HCT116 (cell line): ENCODE data around the gene NT5DC2. TPM values are rescaled to one million over a fixed set of nuclear protein-coding genes. Genes with fewer than 3 reads are reported as not detected.

Source experiments
- ATAC-seq: fragments of 200-7000 bp; cut with Tn5 transposase; 2 replicates; pipeline ENCODE4 v1.9.1; 2020; ENCODE audit warnings: mild to moderate bottlenecking, moderate library complexity
- BruUV-seq: library from RNA; stranded (reverse); fragments of 400-500 nt; replicated peaks from 2 replicates; lab custom pipeline; 2021; lab: Mats Ljungman, UMichigan
- CTCF ChIA-PET: fragments of 300-600 bp; sonication (Branson Sonifier 250); formaldehyde crosslinking; loops from one replicate; lab custom pipeline; 2021; ENCODE audit warnings: antibody characterized with exemption; lab: Charles Lee
- POLR2A ChIA-PET: fragments of 300-600, 350-600 bp; sonication (Branson Sonifier 250); formaldehyde crosslinking; loops from one replicate; lab custom pipeline; 2021; ENCODE audit warnings: antibody characterized with exemption; lab: Charles Lee
- RAD21 ChIA-PET, 2 experiments: fragments of 300-600 bp; sonication (Branson Sonifier 250); formaldehyde crosslinking; loops; one replicate each; lab custom pipeline; 2023; ENCODE audit warnings: low total read pairs in 2 of 2; ENCODE audit not compliant: uncharacterized antibody in 2 of 2, unreplicated experiment in 2 of 2, low non-redundant PET in 1 of 2; lab: Charles Lee
- DNase-seq: peaks from one replicate; pipeline ENCODE4 v3.0.0-alpha.2; 2010; ENCODE audit warnings: low read depth, low spot score
- H2AFZ ChIP-seq: fragments of 200-600 bp; shearing (Covaris generic), sonication (generic); 2 replicates; pipeline ENCODE4 v1.6.1; 2017; ENCODE audit warnings: low read depth, mixed run types, mixed read lengths, antibody characterized with exemption, low read length; ENCODE audit not compliant: poor library complexity, severe bottlenecking
- H3K27ac ChIP-seq: 2 replicates; pipeline ENCODE4 v1.5.1; 2012; ENCODE audit warnings: low read depth, low read length
- H3K27me3 ChIP-seq: fragments of 200-600 bp; sonication (generic); 2 replicates; pipeline ENCODE4 v1.6.1; 2016; ENCODE audit warnings: mixed run types, low read length, mixed read lengths; ENCODE audit not compliant: insufficient read depth
- H3K36me3 ChIP-seq, 2 experiments: fragments of 200-500 bp in 1 of 2; fragments of 200-600 bp in 1 of 2; sonication (Bioruptor generic) in 1 of 2; sonication (generic) in 1 of 2; 2 replicates each; pipeline versions ENCODE4 v1.5.1 to v1.6.1; 2014 to 2016; ENCODE audit warnings: low read length in 2 of 2, inconsistent platforms in 1 of 2, mixed read lengths in 1 of 2, mixed run types in 1 of 2; ENCODE audit not compliant: insufficient read depth in 2 of 2, control insufficient read depth in 1 of 2
- H3K4me1 ChIP-seq, 2 experiments: fragments of 200-600 bp in 1 of 2; sonication (generic) in 1 of 2; 2 replicates each; pipeline versions ENCODE4 v1.5.1 to v1.6.1; 2012 to 2017; ENCODE audit warnings: low read length in 2 of 2, inconsistent platforms in 1 of 2, mild to moderate bottlenecking in 1 of 2, mixed read lengths in 1 of 2, mixed run types in 1 of 2, moderate library complexity in 1 of 2; ENCODE audit not compliant: insufficient read depth in 2 of 2, control insufficient read depth in 1 of 2
- H3K4me2 ChIP-seq: fragments of 200-600 bp; sonication (generic); 2 replicates; pipeline ENCODE4 v1.6.1; 2017; ENCODE audit warnings: mixed run types, low read length, mixed read lengths
- H3K4me3 ChIP-seq, 2 experiments: fragments of 200-600 bp in 1 of 2; sonication (generic) in 1 of 2; replicated peaks in 1 of 2; 2 replicates each; pipeline ENCODE4 v1.5.1; 2011 to 2016; ENCODE audit warnings: low read length in 2 of 2, control low read depth in 1 of 2, low read depth in 1 of 2, mild to moderate bottlenecking in 1 of 2, mixed read lengths in 1 of 2, mixed run types in 1 of 2
- H3K79me2 ChIP-seq: fragments of 200-600 bp; sonication (generic); 2 replicates; pipeline ENCODE4 v1.6.1; 2017; ENCODE audit warnings: mild to moderate bottlenecking, mixed run types, low read length, moderate library complexity, mixed read lengths; ENCODE audit not compliant: insufficient read depth
- H3K9ac ChIP-seq: fragments of 200-600 bp; sonication (generic); 2 replicates; pipeline ENCODE4 v1.6.1; 2016; ENCODE audit warnings: low read length, mixed read lengths
- H3K9me2 ChIP-seq: fragments of 200-600 bp; sonication (generic), shearing (Covaris generic); 2 replicates; pipeline ENCODE4 v1.6.1; 2017; ENCODE audit warnings: mixed run types, mild to moderate bottlenecking, moderate library complexity; ENCODE audit not compliant: insufficient read depth
- H3K9me3 ChIP-seq, 2 experiments: fragments of 200-500 bp in 1 of 2; fragments of 200-600 bp in 1 of 2; sonication (Bioruptor generic) in 1 of 2; sonication (generic) in 1 of 2; 2 replicates each; pipeline ENCODE4 v1.6.1; 2014 to 2017; ENCODE audit warnings: low read length in 2 of 2, mixed read lengths in 2 of 2, inconsistent platforms in 1 of 2, low read depth in 1 of 2, mild to moderate bottlenecking in 1 of 2, mixed run types in 1 of 2, moderate library complexity in 1 of 2; ENCODE audit not compliant: control insufficient read depth in 1 of 2, insufficient read depth in 1 of 2
- H4K20me1 ChIP-seq: fragments of 200-600 bp; sonication (generic), shearing (Covaris generic); 2 replicates; pipeline ENCODE4 v1.6.1; 2017; ENCODE audit warnings: mixed run types, mild to moderate bottlenecking, moderate library complexity; ENCODE audit not compliant: insufficient read depth
- CBX3 ChIP-seq: IDR thresholded peaks from 2 replicates; pipeline ENCODE4 v1.6.1; 2012; ENCODE audit warnings: low read depth
- EGR1 ChIP-seq: IDR thresholded peaks from 2 replicates; pipeline ENCODE4 v1.6.1; 2012; ENCODE audit warnings: low read depth
- EZH2phosphoT487 ChIP-seq: fragments of 200-600 bp; IDR thresholded peaks from 2 replicates; pipeline ENCODE4 v1.6.1; 2018; ENCODE audit warnings: antibody characterized with exemption, borderline replicate concordance
- FOSL1 ChIP-seq: IDR thresholded peaks from 2 replicates; pipeline ENCODE4 v1.6.1; 2012; ENCODE audit warnings: low read depth
- JUND ChIP-seq: IDR thresholded peaks from 2 replicates; pipeline ENCODE4 v1.6.1; 2012
- POLR2A ChIP-seq: IDR thresholded peaks from 2 replicates; pipeline ENCODE4 v1.7.0; 2011; ENCODE audit warnings: borderline replicate concordance; ENCODE audit not compliant: insufficient read depth, insufficient read length; ENCODE audit errors: extremely low read depth
- RAD21 ChIP-seq: IDR thresholded peaks from 2 replicates; pipeline ENCODE4 v1.6.1; 2012; ENCODE audit warnings: low read depth, mild to moderate bottlenecking
- SIN3A ChIP-seq: IDR thresholded peaks from 2 replicates; pipeline ENCODE4 v1.6.1; 2012; ENCODE audit warnings: low read depth
- SRF ChIP-seq: IDR thresholded peaks from 2 replicates; pipeline ENCODE4 v1.6.1; 2012; ENCODE audit warnings: low read depth
- TCF7L2 ChIP-seq: IDR thresholded peaks from 2 replicates; pipeline ENCODE4 v1.7.0; 2011; ENCODE audit warnings: borderline replicate concordance, inconsistent platforms; ENCODE audit not compliant: insufficient read depth, insufficient read length; ENCODE audit errors: extremely low read depth
- ZFX ChIP-seq: fragments of 450-650 bp; IDR thresholded peaks from 2 replicates; pipeline ENCODE4 v1.6.1; 2017
- intact Hi-C: fragments of 100-400 bp; cut with micrococcal nuclease; formaldehyde crosslinking; loops from 2 replicates; pipeline ENCODE4 v1.10.0; 2022
- total RNA-seq: library from RNA; stranded (reverse); gene quantifications from one replicate; pipeline ENCODE4 v1.2.1, GENCODE V29; 2021; ENCODE audit not compliant: unreplicated experiment

Gene NT5DC2
- total RNA-seq, 1 experiment from 2014 or later = 125 TPM

DNA sequence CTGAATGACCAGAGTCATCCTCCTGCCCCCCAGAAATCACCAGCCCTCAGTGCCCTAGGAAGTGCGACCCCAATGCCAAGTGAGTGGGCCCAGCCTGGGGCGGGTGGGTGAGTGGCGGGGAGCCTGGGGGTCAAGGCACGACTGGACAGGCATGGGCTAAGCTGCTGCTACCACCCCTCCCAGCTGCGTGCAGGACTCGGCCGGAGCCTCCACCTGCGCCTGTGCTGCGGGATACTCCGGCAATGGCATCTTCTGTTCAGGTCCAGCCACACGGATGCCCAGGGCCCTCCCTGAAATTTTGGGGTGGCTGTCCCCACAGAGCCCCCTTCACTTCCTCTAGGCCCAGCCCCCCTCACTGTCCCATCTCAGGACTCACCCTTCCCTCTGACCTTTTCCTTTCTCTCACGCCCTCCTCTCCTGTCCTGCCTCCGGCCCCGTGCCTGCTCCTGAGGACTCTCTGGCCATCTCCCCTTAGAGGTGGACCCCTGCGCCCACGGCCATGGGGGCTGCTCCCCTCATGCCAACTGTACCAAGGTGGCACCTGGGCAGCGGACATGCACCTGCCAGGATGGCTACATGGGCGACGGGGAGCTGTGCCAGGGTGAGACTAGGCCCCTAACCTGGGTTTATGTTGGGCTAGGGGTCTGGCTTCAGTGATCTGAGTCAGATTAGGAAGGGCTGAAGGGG, 17.0 kb downstream of the NT5DC2 start (continued):
- TF ChIP-seq EGR1 (no peak), RAD21 (no peak), ZFX (no peak), EZH2phosphoT487 (no peak)

DNA sequence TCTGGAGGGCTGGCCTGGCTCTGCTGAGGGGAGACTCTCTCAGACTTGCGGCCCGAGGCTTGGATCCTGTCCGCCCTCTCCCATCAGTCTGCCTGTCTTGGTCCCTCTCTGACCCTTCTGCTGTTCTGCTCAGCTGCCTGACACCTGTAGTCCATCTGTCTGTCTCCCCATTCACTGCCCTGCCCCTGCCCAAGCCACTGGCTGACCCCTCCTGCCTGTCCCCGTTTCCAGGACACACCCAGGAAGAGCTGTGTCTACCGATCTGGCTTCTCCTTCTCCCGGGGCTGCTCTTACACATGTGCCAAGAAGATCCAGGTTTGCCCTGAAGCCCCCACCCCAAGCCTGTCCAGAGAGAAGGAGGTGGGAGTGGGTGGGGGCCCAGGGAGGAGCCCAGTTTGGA, 18.5 kb downstream of the NT5DC2 start:
- H2AFZ ChIP-seq = no peak overlapping the region
- no peaks in the 10 kb centered on the region for H4K20me1 ChIP-seq
- H3K4me1 ChIP-seq = peaks cover 0 to 3% of the 10 kb centered on the region in 2 experiments; a peak in 1 of 4 replicates
- BruUV-seq = no TSS peak
- no peak overlapping the region for H3K4me3 ChIP-seq
- H3K27ac ChIP-seq = no peak overlapping the region
- H3K9me3 ChIP-seq = no peaks in the 10 kb centered on the region
- H3K9me2 ChIP-seq = no peaks in the 10 kb centered on the region
- H3K9ac ChIP-seq = no peak overlapping the region
- H3K4me2 ChIP-seq = no peak overlapping the region
- ChIA-PET POLR2A (no interaction called here), RAD21 (no interaction called here), CTCF (no interaction called here)
- H3K36me3 ChIP-seq = no peaks in the 10 kb centered on the region
- TF ChIP-seq SRF (no peak), CBX3 (no peak), JUND (no peak), FOSL1 (no peak), SIN3A (no peak), TCF7L2 (no peak), POLR2A (no peak), EGR1 (no peak), EZH2phosphoT487 (no peak), RAD21 (no peak)
- DNase-seq = no peak
- intact Hi-C loops = no loop called here
- H3K79me2 ChIP-seq = no peaks in the 10 kb centered on the region
- ATAC-seq = no peak
- no peaks in the 10 kb centered on the region for H3K27me3 ChIP-seq
